SK-N-SH (cell line): ENCODE data around the gene BRME1. TPM values are rescaled to one million over a fixed set of nuclear protein-coding genes. Genes with fewer than 3 reads are reported as not detected.
A peak's percentile ranks its signal among the peaks of the same experiment; 100 is the strongest.

Experiments
- CTCF ChIA-PET: fragments of 300-600, 350-600 bp; formaldehyde crosslinking; extraction: SDS; loops from one replicate; lab custom pipeline; 2021; lab: Yijun Ruan, JAX
- POLR2A ChIA-PET: fragments of 350-600 bp; sonication (Branson Sonifier 250); formaldehyde crosslinking; extraction: SDS; loops from one replicate; lab custom pipeline; 2020; ENCODE audit warnings: antibody characterized with exemption, inconsistent platforms; lab: Yijun Ruan, JAX
- DNase-seq: peaks from one replicate; pipeline ENCODE4 v3.0.0; 2012
- H2AFZ ChIP-seq: fragments of 200-600 bp; sonication (generic); 2 replicates; pipeline ENCODE4 v1.8.1; 2016; ENCODE audit warnings: antibody characterized with exemption, mild to moderate bottlenecking, low read depth
- H3F3A ChIP-seq: fragments of 200-600 bp; sonication (generic); replicated peaks from 2 replicates; pipeline ENCODE3; 2016; ENCODE audit warnings: antibody characterized with exemption, mild to moderate bottlenecking; ENCODE audit not compliant: insufficient read depth
- H3K27ac ChIP-seq, 2 experiments: fragments of 200-500 bp in 1 of 2; fragments of 200-600 bp in 1 of 2; sonication (Bioruptor generic) in 1 of 2; sonication (generic), shearing (Covaris generic) in 1 of 2; 2 replicates each; pipeline versions ENCODE4 v1.5.1 to v1.6.1; 2014 to 2016; ENCODE audit warnings: low read depth in 2 of 2, inconsistent platforms in 1 of 2, low read length in 1 of 2, mild to moderate bottlenecking in 1 of 2, mixed read lengths in 1 of 2
- H3K27me3 ChIP-seq: fragments of 200-600 bp; sonication (generic), shearing (Covaris generic); 2 replicates; pipeline ENCODE4 v1.6.1; 2016; ENCODE audit warnings: mixed run types; ENCODE audit not compliant: insufficient read depth
- H3K36me3 ChIP-seq, 2 experiments: fragments of 200-500 bp in 1 of 2; fragments of 200-600 bp in 1 of 2; sonication (Bioruptor generic) in 1 of 2; sonication (generic) in 1 of 2; replicated peaks in 1 of 2; 2 replicates each; pipeline versions ENCODE3 to v1.5.1; 2014 to 2016; ENCODE audit warnings: low read length in 1 of 2, mild to moderate bottlenecking in 1 of 2; ENCODE audit not compliant: insufficient read depth in 2 of 2, control insufficient read depth in 1 of 2
- H3K4me1 ChIP-seq, 2 experiments: fragments of 200-500 bp in 1 of 2; fragments of 200-600 bp in 1 of 2; sonication (Bioruptor generic) in 1 of 2; sonication (generic), shearing (Covaris generic) in 1 of 2; 2 replicates each; pipeline versions ENCODE4 v1.5.1 to v1.6.1; 2014 to 2016; ENCODE audit warnings: low read depth in 1 of 2, low read length in 1 of 2, mixed run types in 1 of 2; ENCODE audit not compliant: insufficient read depth in 2 of 2, control insufficient read depth in 1 of 2
- H3K4me2 ChIP-seq: fragments of 200-600 bp; sonication (generic), shearing (Covaris generic); 2 replicates; pipeline ENCODE4 v1.6.1; 2017; ENCODE audit warnings: mixed run types
- H3K4me3 ChIP-seq, 2 experiments: fragments of 200-500 bp in 1 of 2; fragments of 200-600 bp in 1 of 2; sonication (Bioruptor generic) in 1 of 2; sonication (generic), shearing (Covaris generic) in 1 of 2; 2 replicates each; pipeline versions ENCODE4 v1.5.1 to v1.8.1; 2014 to 2016; ENCODE audit warnings: low read depth in 2 of 2, inconsistent platforms in 1 of 2, low read length in 1 of 2, mild to moderate bottlenecking in 1 of 2, mixed read lengths in 1 of 2, moderate library complexity in 1 of 2
- H3K79me2 ChIP-seq: fragments of 200-600 bp; sonication (generic); 2 replicates; pipeline ENCODE4 v1.8.1; 2017; ENCODE audit warnings: mild to moderate bottlenecking; ENCODE audit not compliant: insufficient read depth
- H3K9ac ChIP-seq: fragments of 200-600 bp; sonication (generic); 2 replicates; pipeline ENCODE4 v1.6.1; 2017; ENCODE audit warnings: mixed run types
- H3K9me2 ChIP-seq: fragments of 200-600 bp; sonication (generic); 2 replicates; pipeline ENCODE4 v1.6.1; 2017; ENCODE audit warnings: mixed run types
- H3K9me3 ChIP-seq: fragments of 200-600 bp; sonication (generic); 2 replicates; pipeline ENCODE4 v1.6.1; 2017; ENCODE audit warnings: mixed run types, mild to moderate bottlenecking, moderate library complexity
- H4K20me1 ChIP-seq: fragments of 200-600 bp; sonication (generic); 2 replicates; pipeline ENCODE4 v1.6.1; 2017; ENCODE audit warnings: mild to moderate bottlenecking, mixed run types; ENCODE audit not compliant: insufficient read depth
- CHD2 ChIP-seq: fragments of 150-350 bp; IDR thresholded peaks from 2 replicates; pipeline ENCODE4 v1.6.1; 2018; ENCODE audit warnings: low read length; ENCODE audit not compliant: partially characterized antibody
- EP300 ChIP-seq, 2 experiments: IDR thresholded peaks; 2 replicates each; pipeline versions ENCODE4 v1.4.0 to v1.6.1; 2012; ENCODE audit warnings: borderline replicate concordance in 1 of 2, low read depth in 1 of 2, low read length in 1 of 2
- FOSL2 ChIP-seq: IDR thresholded peaks from 2 replicates; pipeline ENCODE4 v1.4.0; 2012; ENCODE audit warnings: low read depth, mild to moderate bottlenecking, moderate library complexity, borderline replicate concordance
- JUND ChIP-seq: IDR thresholded peaks from 2 replicates; pipeline ENCODE4 v1.4.0; 2012
- MEF2A ChIP-seq: IDR thresholded peaks from 2 replicates; pipeline ENCODE4 v1.4.0; 2012; ENCODE audit warnings: low read depth, borderline replicate concordance
- NRF1 ChIP-seq: IDR thresholded peaks from 2 replicates; pipeline ENCODE4 v1.6.1; 2012; ENCODE audit warnings: low read depth, mild to moderate bottlenecking, low read length
- RCOR1 ChIP-seq: fragments of 150-350 bp; IDR thresholded peaks from 2 replicates; pipeline ENCODE4 v1.6.1; 2017; ENCODE audit warnings: antibody characterized with exemption, low read length
- RFX5 ChIP-seq: IDR thresholded peaks from 2 replicates; pipeline ENCODE4 v1.6.1; 2012; ENCODE audit warnings: mild to moderate bottlenecking, improper control_type of control experiment, low read length
- RXRA ChIP-seq: IDR thresholded peaks from 2 replicates; pipeline ENCODE4 v1.4.0; 2012; ENCODE audit warnings: low read depth, mild to moderate bottlenecking, borderline replicate concordance
- SIN3A ChIP-seq: IDR thresholded peaks from 2 replicates; pipeline ENCODE4 v1.6.1; 2012; ENCODE audit warnings: low read depth, mild to moderate bottlenecking, low read length, moderate library complexity, borderline replicate concordance
- SMC3 ChIP-seq: IDR thresholded peaks from 2 replicates; pipeline ENCODE4 v1.6.1; 2012; ENCODE audit warnings: low read depth, low read length, improper control_type of control experiment
- TAF1 ChIP-seq: IDR thresholded peaks from 2 replicates; pipeline ENCODE4 v1.6.1; 2012; ENCODE audit warnings: low read depth, mild to moderate bottlenecking, low read length, moderate library complexity, borderline replicate concordance
- TEAD4 ChIP-seq: IDR thresholded peaks from 2 replicates; pipeline ENCODE4 v1.4.0; 2012; ENCODE audit warnings: mild to moderate bottlenecking, borderline replicate concordance; ENCODE audit not compliant: insufficient read depth
- YY1 ChIP-seq: IDR thresholded peaks from 2 replicates; pipeline ENCODE4 v1.4.0; 2012; ENCODE audit warnings: low read depth, mild to moderate bottlenecking
- WGBS: methylation state at CpG from one replicate; pipeline ENCODE4 v1.1.6; 2017; ENCODE audit warnings: low lambda C conversion rate; 5-methylcytosine and 5-hydroxymethylcytosine counted together
- polyA plus RNA-seq, 3 experiments: library from polyadenylated mRNA; depleted of rRNA; stranded (reverse); fragments of >200 nt; gene quantifications; 2 replicates each; pipeline ENCODE4 v1.2.3, GENCODE V29; 2012
- TF ChIP-seq, protein P1 (sequence below): fragments of 150-350 bp; IDR thresholded peaks from 2 replicates; pipeline ENCODE4 v1.6.1; 2016; ENCODE audit warnings: mild to moderate bottlenecking, low read depth, low read length
- TF ChIP-seq, protein P2 (sequence below): fragments of 150-350 bp; IDR thresholded peaks from 2 replicates; pipeline ENCODE4 v1.6.1; 2017; ENCODE audit warnings: antibody characterized with exemption, low read length, low read depth, borderline replicate concordance
- TF ChIP-seq, protein P3 (sequence below): IDR thresholded peaks from 2 replicates; pipeline ENCODE4; 2012
- TF ChIP-seq, protein P4 (sequence below): IDR thresholded peaks from 2 replicates; pipeline ENCODE4 v1.4.0; 2012; ENCODE audit warnings: low read depth, borderline replicate concordance
- TF ChIP-seq, protein P5 (sequence below): IDR thresholded peaks from 2 replicates; pipeline ENCODE4 v1.4.0; 2012; ENCODE audit warnings: low read depth, borderline replicate concordance

BRME1 gene
- polyA plus RNA-seq, 1 of the 3 experiments (the other 2 are of a cell fraction): 1.5 TPM

DNA sequence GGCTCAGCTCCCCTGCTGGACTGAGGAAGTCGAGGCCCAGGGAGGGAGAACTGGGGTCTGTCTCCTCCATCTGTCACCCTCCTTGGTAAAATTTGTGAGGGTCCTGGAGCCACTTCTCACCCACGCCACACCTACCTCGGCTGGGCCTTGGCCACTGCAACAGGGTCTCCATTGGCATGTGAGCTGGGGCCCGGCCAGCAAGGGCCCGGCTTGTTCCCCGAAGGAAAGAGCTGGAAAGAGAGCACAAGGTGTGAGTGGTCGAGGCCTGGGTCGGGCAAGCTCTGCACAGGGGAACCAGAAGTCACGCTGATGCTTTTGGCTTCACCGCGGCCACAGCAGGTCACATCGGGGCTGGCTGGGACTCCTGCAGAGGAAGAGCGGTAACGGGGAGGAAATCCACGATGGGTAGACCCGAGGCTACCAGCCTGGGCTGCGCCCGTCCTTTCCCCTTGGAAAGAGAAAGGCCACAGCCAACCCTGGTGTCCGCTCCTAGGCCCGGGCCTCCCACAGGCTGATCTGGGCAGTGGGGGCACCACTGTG, 20.0 kb downstream of the BRME1 start:
- Histone ChIP-seq H3K79me2 (no peaks in the 10 kb centered on the region), H3K36me3 (no peaks in the 10 kb centered on the region), H3K27ac (no peak overlapping the region), H3K4me3 (no peak overlapping the region), H3K9ac (no peak overlapping the region), H2AFZ (no peak overlapping the region), H3K9me3 (no peaks in the 10 kb centered on the region), H3K9me2 (no peaks in the 10 kb centered on the region), H3K4me2 (no peak overlapping the region), H3F3A (no peaks in the 10 kb centered on the region), H4K20me1 (no peaks in the 10 kb centered on the region), H3K4me1 (peaks cover under 1 to 16% of the 10 kb centered on the region in 2 experiments; a peak in 2 of 4 replicates), H3K27me3 (no peaks in the 10 kb centered on the region)
- TF ChIP-seq TAF1 (no peak), YY1 (no peak), MEF2A (no peak), EP300 (IDR thresholded peaks at IDR 0.05; ENCODE audit: borderline replicate concordance in 1 of 2, low read depth in 1 of 2, low read length in 1 of 2) (no peak), JUND (no peak), RXRA (no peak), SMC3 (no peak), RCOR1 (no peak), TEAD4 (no peak)
- TF ChIP-seq, protein P1, sequence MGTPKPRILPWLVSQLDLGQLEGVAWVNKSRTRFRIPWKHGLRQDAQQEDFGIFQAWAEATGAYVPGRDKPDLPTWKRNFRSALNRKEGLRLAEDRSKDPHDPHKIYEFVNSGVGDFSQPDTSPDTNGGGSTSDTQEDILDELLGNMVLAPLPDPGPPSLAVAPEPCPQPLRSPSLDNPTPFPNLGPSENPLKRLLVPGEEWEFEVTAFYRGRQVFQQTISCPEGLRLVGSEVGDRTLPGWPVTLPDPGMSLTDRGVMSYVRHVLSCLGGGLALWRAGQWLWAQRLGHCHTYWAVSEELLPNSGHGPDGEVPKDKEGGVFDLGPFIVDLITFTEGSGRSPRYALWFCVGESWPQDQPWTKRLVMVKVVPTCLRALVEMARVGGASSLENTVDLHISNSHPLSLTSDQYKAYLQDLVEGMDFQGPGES: no peak
- TF ChIP-seq, protein P2, sequence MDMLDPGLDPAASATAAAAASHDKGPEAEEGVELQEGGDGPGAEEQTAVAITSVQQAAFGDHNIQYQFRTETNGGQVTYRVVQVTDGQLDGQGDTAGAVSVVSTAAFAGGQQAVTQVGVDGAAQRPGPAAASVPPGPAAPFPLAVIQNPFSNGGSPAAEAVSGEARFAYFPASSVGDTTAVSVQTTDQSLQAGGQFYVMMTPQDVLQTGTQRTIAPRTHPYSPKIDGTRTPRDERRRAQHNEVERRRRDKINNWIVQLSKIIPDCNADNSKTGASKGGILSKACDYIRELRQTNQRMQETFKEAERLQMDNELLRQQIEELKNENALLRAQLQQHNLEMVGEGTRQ: no peak
- TF ChIP-seq, protein P3, sequence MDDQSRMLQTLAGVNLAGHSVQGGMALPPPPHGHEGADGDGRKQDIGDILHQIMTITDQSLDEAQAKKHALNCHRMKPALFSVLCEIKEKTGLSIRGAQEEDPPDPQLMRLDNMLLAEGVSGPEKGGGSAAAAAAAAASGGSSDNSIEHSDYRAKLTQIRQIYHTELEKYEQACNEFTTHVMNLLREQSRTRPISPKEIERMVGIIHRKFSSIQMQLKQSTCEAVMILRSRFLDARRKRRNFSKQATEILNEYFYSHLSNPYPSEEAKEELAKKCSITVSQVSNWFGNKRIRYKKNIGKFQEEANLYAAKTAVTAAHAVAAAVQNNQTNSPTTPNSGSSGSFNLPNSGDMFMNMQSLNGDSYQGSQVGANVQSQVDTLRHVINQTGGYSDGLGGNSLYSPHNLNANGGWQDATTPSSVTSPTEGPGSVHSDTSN: no peak
- peak; percentile 12 for DNase-seq
- ChIA-PET CTCF (interaction anchor here (0.6 to 2.4 kb wide), 7 partner anchors 67 to 189 kb away, joined by 3 to 9 read pairs (median 3); partner anchors contain the start of gene DCAF15), POLR2A (no interaction called here)
- 93% methylated on average over 20 of the region's 20 CpGs for WGBS

DNA sequence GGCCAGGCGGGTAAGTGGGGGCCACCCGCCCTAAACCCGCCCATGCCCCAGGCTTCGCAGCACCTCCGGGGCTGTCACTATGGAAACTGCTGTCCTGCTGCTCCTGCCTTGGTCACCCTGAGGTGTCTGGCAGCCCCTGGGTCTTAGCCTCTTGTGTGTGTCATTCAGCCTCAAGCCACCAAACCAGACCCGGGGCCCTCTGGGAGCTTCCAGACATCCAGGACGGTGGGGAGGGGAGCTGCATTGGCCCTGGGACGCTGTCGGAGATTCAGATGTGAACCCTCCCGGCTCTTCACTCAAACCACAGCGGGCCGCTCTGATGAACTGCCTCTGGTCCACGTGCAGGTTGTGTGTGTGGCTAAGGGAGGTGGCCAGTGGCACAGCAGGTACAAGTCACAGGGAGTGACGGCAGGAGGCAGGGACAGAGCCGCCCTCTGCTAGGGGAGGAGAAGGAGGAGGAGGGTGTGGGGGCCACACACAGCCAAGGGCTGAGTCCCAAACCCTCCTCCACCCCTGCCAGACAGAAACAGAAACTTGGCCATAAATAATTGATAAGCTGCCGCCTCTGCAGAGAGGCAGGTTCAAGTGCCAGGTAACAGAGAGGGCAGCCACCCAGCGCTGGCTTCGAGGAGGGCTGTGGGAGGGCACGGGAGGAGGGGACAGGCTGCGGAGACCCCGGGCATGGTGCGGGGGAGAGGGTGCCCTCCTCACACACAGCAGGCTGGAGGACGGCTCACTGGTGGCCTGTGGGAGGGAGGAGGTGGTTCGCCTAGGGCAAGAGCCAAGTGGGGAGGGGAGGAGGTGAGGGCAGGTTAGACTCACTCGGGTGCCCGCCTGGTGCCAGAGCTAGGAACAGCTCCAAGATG, 21.0 kb downstream of the BRME1 start:
- H2AFZ ChIP-seq: no peak overlapping the region
- POLR2A ChIA-PET: interaction anchor here (1.4 kb wide), 1 partner anchor 53 kb away, joined by 4 read pairs; the partner anchor contains the start of gene PODNL1
- TF ChIP-seq, protein P4, sequence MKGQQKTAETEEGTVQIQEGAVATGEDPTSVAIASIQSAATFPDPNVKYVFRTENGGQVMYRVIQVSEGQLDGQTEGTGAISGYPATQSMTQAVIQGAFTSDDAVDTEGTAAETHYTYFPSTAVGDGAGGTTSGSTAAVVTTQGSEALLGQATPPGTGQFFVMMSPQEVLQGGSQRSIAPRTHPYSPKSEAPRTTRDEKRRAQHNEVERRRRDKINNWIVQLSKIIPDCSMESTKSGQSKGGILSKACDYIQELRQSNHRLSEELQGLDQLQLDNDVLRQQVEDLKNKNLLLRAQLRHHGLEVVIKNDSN: no peak
- TF ChIP-seq NRF1: no peak
- TF ChIP-seq, protein P3: no peak
- no peak for TF ChIP-seq SIN3A
- no peak for TF ChIP-seq FOSL2
- TF ChIP-seq, protein P5, sequence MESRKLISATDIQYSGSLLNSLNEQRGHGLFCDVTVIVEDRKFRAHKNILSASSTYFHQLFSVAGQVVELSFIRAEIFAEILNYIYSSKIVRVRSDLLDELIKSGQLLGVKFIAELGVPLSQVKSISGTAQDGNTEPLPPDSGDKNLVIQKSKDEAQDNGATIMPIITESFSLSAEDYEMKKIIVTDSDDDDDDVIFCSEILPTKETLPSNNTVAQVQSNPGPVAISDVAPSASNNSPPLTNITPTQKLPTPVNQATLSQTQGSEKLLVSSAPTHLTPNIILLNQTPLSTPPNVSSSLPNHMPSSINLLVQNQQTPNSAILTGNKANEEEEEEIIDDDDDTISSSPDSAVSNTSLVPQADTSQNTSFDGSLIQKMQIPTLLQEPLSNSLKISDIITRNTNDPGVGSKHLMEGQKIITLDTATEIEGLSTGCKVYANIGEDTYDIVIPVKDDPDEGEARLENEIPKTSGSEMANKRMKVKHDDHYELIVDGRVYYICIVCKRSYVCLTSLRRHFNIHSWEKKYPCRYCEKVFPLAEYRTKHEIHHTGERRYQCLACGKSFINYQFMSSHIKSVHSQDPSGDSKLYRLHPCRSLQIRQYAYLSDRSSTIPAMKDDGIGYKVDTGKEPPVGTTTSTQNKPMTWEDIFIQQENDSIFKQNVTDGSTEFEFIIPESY: no peak
- TF ChIP-seq RFX5: no peak
- TF ChIP-seq CHD2: no peak

More for the DNA sequence above, 21.0 kb downstream of the BRME1 start:
- DNase-seq: peak; percentile 33
- Histone ChIP-seq H3K36me3 (no peaks in the 10 kb centered on the region), H3K9me2 (no peaks in the 10 kb centered on the region), H3F3A (no peaks in the 10 kb centered on the region), H3K9ac (no peak overlapping the region), H3K4me3 (no peak overlapping the region), H3K79me2 (no peaks in the 10 kb centered on the region), H3K27ac (no peak overlapping the region), H3K27me3 (no peaks in the 10 kb centered on the region), H3K4me2 (no peak overlapping the region), H4K20me1 (no peaks in the 10 kb centered on the region), H3K4me1 (peaks cover 7 to 23% of the 10 kb centered on the region in 2 experiments; a peak in 3 of 4 replicates), H3K9me3 (no peaks in the 10 kb centered on the region)
- CTCF ChIA-PET: interaction anchor here (1.5 to 13.8 kb wide), 6 partner anchors 68 to 190 kb away, joined by 3 to 146 read pairs (median 8); partner anchors contain the start of genes DCAF15 and MISP3
- 81% methylated on average over 19 of the region's 26 CpGs for WGBS
